GM12873 (cell line): ENCODE data around the gene LSP1.

Experiments
- TF ChIP-seq, protein P1 (sequence below): IDR thresholded peaks from 2 replicates; pipeline ENCODE4 v1.5.1; 2012; ENCODE audit warnings: low read depth, mild to moderate bottlenecking, moderate library complexity, low read length, control low read depth; ENCODE audit not compliant: insufficient read depth; ENCODE audit errors: missing control alignments

LSP1 gene

DNA sequence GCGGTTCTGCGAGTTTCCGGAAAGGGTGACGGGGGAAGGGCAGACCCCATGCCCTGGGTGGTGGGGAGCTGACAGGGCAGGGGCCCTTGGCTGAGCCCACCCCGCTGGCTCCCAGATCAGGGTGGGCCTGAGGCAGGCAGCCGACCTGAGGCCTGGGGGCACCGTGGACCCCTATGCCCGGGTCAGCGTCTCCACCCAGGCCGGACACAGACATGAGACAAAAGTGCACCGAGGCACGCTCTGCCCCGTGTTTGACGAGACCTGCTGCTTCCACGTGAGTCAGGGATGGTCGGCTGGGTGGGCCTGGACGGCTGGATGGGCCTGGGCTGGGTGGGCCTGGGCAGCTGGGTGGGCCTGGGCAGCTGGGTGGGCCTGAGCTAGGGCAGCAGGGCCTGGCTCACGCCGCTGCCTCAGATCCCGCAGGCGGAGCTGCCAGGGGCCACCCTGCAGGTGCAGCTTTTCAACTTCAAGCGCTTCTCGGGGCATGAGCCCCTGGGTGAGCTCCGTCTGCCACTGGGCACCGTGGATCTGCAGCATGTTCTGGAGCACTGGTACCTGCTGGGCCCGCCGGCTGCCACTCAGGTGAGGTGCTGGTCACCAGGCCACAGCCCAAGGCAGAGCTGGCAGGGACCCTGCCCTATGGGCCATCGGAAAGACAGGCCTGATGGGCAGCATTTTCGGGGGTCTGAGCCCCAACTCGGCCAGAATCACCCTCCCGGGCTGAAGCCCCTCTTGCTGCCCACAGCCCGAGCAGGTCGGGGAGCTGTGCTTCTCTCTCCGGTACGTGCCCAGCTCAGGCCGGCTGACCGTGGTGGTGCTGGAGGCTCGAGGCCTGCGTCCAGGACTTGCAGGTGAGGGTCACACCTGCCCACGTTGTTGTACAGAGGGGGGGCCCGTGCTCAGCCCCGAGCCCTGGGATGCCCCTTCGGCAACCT lies 16.6 kb upstream of the LSP1 start:
- TF ChIP-seq, protein P1, sequence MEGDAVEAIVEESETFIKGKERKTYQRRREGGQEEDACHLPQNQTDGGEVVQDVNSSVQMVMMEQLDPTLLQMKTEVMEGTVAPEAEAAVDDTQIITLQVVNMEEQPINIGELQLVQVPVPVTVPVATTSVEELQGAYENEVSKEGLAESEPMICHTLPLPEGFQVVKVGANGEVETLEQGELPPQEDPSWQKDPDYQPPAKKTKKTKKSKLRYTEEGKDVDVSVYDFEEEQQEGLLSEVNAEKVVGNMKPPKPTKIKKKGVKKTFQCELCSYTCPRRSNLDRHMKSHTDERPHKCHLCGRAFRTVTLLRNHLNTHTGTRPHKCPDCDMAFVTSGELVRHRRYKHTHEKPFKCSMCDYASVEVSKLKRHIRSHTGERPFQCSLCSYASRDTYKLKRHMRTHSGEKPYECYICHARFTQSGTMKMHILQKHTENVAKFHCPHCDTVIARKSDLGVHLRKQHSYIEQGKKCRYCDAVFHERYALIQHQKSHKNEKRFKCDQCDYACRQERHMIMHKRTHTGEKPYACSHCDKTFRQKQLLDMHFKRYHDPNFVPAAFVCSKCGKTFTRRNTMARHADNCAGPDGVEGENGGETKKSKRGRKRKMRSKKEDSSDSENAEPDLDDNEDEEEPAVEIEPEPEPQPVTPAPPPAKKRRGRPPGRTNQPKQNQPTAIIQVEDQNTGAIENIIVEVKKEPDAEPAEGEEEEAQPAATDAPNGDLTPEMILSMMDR: no peak

DNA sequence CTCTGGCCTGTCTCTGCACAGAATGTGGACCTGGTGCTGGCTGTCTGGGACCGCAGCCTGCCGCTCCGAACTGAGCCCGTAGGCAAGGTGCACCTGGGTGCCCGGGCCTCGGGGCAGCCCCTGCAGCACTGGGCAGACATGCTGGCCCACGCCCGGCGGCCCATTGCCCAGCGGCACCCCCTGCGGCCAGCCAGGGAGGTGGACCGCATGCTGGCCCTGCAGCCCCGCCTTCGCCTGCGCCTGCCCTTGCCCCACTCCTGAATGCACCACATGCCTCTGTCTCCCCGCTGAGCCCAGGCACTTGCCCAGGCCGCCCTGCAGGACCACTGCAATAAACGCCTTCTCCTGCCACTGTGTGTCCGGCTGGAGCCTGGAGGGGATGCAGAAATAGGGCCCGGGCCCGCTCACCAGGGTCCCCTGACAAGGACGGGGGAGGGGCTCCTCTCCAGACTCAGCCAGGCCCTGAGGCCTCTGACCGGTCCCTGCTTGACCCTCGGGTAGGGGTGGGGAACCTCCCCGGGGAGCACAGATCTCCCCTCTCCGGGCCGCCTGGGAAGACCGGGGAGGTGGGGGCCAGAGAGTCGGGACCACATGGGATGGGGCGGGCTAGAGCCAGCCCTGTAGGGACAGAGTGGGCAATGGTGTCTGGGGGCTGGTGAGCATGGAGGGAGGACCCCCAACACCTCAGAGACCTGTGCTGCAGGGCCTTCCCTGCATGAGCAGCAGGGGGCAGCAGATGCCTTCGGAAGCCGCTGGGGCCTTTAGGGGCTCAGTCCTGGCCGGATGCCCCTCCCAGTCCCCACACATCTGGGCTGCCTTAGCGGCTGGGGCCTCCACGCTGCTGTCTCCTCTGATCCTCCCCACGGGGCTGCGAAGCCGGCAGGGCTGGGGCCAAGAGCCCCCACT lies 15.5 kb upstream of the LSP1 start:
- TF ChIP-seq, protein P1: peak; percentile 98

DNA sequence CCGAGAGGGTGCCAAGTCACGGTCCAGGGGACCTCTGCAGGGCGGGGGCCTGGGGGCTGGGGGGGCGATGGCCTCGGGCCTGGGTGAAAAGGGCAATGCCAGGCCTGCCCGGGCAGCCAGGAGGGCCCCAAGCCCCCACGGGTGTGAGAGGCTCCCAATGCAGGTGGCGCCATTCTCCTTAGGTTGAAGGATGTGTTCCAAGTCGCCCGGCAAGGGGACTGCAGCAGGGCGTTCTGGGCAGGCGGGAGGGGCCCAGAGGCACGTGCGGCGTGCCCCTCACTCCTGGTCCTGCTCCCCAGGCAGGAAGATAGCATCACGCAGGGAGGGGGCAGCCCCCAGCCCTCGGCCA lies 14.8 kb upstream of the LSP1 start:
- TF ChIP-seq, protein P1: no peak

DNA sequence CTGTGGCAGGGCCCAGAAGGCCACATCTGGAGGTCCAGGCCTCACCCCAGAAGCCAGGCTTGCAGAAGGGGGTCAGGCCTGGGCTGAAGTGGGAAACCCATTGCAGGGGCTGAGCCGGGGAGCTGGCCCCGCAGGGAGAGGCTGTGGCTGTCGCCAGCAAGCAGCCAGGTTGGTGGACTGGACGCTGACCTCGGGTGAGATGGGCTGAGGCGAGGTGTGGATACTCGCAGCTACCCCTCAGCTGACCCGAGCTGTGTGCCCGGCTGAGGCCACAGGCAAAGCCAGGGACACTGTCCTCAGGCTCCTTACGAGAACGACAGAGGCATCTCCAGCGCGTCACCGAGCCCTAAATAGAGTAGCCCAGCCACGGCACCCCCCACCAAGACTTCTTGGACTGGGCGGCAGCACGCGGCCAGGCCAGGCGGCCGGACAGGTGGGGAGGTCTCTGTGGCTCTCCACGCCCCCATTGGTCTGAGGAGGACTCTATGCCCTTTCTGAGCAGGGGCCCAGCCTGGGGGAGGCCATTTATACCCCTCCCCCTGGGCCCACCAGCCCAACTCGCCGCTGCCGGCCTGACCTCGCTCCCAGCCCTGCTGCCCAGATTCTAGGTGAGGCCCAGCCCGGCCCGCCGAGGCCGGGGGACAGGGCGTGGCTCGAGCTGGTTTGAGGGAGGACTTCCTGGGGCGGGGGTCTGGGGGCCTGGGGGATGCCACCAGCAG lies 14.3 kb upstream of the LSP1 start, which contains the start of gene TNNI2:
TNNI2 (plus strand) TSS at position 556 of the 719 bp plus-strand sequence. CDS start 716 bp downstream, outside the sequence.
- TF ChIP-seq, protein P1: no peak

DNA sequence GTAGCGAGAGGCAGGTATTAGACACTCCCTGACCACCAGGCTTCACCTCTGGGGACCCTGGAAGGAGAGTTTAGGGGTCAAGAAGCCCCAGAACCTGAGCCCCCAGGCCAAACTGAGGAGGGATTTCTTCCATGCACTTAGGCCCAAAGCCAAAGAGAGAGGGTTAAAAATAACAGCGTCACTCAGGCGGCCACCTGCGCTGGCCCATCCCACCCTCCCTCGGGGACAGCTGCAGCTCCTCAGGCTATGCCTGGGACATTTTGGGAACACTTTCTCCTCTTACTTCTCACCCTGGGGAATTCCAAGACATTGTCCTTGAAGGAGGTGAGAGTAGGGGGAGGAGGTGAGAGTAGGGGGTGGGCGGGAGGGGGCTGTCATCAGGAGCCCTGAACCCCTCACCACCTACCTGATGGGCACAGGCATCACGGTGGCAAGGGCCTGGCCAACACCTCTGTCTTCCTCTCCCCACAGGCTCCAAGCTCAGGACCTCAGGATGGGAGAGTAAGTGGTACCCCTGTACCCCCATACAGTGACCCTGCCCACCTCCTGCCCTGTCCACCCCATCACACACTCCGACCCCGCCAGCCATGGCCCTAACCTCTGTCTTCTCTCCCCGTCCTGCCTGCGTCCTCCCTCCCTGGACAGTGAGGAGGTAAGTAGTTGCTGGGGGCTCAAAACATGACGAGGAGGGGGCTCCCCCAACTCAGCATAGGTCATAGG lies 13.5 kb upstream of the LSP1 start:
- TF ChIP-seq, protein P1: no peak

DNA sequence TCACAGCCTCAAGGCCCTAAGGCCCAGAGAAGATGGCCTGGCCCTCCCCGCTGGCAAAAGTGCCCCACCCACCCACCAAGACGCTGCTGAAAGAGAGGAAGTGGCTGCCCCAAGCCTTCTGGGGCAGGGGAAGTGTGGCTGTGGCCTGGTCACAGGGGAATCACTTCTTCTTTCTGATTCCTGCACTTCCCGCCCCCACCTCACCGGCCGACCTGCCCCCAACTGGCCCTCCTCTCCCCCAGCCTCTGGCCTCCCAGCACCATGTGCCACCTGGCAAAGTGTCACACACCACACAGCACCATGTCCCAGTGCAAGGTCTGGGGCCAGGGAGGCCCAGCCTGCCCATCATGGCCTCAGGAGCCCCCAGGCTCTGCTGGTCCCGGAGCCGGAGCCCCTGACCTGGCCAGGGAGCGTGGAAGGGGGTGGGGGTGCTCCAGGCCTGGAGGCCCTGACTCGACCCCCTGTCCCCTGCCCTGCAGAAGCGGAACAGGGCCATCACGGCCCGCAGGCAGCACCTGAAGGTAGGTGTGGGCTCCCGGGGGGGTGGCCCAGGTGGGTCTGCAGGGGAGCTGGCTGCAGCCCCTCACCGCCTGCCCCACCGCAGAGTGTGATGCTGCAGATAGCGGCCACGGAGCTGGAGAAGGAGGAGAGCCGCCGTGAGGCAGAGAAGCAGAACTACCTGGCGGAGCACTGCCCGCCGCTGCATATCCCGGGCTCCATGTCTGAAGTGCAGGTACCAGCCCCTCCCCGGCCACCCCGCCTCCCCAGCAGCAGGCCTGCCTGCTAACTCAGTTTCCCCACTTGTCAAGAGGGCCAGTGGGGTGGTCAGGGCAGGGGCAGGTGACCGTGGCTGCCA lies 12.7 kb upstream of the LSP1 start:
- TF ChIP-seq, protein P1: no peak
